GM10266 (cell line): ENCODE results near the gene ARHGAP15.

Experiments
- DNase-seq: peaks from one replicate; pipeline ENCODE4 v3.0.0; 2012; ENCODE audit errors: extremely low spot score
- TF ChIP-seq, protein P1 (sequence below): IDR thresholded peaks from 2 replicates; pipeline ENCODE4 v1.5.1; 2012; ENCODE audit warnings: mild to moderate bottlenecking, low read depth; ENCODE audit not compliant: control insufficient read depth, insufficient read depth; ENCODE audit errors: missing control alignments

ARHGAP15 gene

GRCh38 chr2:143223556-143223955 is 94.3 kb downstream of the ARHGAP15 start:
- no peak for DNase-seq

DNA sequence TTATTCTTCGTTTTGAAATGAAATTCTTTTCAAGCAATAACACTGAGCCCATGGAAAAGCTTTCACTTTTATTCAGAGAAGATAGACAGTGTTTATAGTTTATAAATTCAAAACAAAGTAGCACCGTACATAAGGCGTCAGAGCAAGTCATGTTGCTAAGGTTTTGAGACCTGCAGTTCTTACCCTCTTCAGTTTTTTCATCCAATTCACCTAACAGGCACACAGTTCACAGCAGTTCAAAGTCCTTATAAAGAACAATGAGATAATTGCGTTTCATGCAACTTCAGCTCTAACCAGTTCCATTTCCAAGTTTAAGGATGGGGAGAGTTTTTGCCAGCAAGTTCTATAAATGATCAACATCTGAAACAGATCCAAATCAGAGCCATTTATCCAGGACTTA is 96.7 kb downstream of the ARHGAP15 start:
- no peak for DNase-seq
- TF ChIP-seq, protein P1, sequence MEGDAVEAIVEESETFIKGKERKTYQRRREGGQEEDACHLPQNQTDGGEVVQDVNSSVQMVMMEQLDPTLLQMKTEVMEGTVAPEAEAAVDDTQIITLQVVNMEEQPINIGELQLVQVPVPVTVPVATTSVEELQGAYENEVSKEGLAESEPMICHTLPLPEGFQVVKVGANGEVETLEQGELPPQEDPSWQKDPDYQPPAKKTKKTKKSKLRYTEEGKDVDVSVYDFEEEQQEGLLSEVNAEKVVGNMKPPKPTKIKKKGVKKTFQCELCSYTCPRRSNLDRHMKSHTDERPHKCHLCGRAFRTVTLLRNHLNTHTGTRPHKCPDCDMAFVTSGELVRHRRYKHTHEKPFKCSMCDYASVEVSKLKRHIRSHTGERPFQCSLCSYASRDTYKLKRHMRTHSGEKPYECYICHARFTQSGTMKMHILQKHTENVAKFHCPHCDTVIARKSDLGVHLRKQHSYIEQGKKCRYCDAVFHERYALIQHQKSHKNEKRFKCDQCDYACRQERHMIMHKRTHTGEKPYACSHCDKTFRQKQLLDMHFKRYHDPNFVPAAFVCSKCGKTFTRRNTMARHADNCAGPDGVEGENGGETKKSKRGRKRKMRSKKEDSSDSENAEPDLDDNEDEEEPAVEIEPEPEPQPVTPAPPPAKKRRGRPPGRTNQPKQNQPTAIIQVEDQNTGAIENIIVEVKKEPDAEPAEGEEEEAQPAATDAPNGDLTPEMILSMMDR = no peak

More at GRCh38 chr2:143223556-143223955, 94.3 kb downstream of the ARHGAP15 start:
- TF ChIP-seq, protein P1 = no peak

DNA sequence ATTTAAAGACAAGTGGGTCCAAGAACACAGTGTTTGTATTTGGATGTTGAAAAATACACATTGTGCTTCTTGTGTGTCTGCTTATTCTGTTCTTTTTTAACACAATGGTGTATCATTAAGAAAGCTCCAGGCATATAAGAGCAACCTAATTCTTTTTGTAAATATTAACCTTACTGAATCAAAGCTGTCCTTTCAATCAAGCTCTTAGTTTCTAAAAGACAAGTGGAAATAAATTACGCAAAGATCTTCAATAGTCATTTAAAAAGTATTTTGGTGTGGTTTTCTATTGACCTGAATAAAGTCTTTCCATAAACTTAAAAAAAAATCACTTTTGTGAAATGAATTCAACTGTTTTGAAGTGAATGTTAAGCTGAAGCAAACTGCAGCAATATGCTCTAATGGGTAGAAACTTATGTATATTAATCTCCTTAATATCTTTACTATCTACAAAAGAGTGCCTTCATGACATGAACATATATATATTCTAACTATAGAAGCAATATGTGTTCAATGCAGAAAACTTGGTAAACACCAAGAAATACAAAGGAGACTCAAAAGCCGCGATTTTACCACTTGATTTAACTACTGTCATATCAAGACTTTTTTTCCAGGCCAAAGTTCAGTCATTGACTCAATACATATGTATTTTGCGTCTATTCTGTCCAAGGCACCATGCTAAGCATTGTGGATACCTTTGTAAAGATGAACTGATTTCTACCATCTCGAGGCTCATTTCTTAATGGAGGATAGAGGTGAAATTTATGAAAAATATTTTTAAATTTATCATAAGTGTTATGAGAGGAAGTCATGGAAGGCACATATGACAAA is 97.7 kb downstream of the ARHGAP15 start:
- TF ChIP-seq, protein P1 = no peak
- no peak for DNase-seq

GRCh38 chr2:143229411-143229810 is 100.2 kb downstream of the ARHGAP15 start:
- DNase-seq = no peak
- TF ChIP-seq, protein P1 = no peak

DNA sequence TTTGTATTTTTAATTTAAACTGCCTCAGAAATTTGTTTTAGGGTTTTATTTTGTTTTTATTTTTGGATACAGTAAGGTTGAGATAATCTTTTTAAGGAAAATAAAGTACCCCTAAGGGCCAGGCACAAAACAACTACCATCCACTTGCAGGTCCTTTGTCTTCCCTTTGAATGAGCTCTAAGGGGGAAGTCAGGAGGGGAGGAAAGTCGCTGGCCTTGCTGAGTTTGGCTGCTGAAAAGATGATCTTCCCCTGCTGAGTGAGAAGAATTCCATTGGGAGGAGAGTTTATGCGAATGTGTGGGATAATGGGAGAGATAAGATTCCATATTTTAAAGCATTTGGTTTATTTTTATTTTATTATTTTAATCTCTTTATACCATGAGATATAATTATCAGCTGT is 100.7 kb downstream of the ARHGAP15 start:
- TF ChIP-seq, protein P1 = no peak
- no peak for DNase-seq

- TF ChIP-seq, protein P1 = no peak
- DNase-seq = no peak
These were observed 101.5 kb downstream of the ARHGAP15 start for GRCh38 chr2:143230506-143231253.

DNA sequence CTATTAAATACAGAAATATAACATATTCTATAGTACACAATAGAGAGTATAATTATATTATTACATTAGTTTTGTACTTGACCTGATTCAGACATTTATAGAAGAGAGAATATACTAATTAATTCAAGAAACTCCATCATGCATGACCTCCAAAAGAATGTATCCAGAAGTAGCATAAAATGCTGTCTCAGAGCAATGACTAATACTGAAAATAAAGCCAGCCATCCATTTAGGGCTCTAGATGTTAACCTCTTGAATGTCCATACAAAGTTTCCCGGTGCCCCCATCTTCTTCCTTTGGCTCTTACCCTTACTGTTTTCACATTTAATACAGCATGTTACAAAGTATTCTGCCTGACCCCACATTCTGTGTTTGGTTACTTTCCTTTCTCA is 102.0 kb downstream of the ARHGAP15 start:
- DNase-seq = no peak

More for the DNA sequence above, 102.0 kb downstream of the ARHGAP15 start:
- TF ChIP-seq, protein P1 = no peak
